RWPE2 (cell line): ENCODE results near the gene MSL3B.

ENCODE experiments used
- ATAC-seq: fragments of 200-7000 bp; cut with Tn5 transposase; 3 replicates; pipeline ENCODE4 v1.9.1; 2021; ENCODE audit warnings: low read depth
- DNase-seq: peaks from one replicate; pipeline ENCODE4 v3.0.0-alpha.2; 2020; ENCODE audit warnings: low spot score
- H3K27ac ChIP-seq: fragments of 450-650 bp; 2 replicates; pipeline ENCODE4 v1.5.1; 2017; ENCODE audit warnings: mild to moderate bottlenecking; ENCODE audit not compliant: poor library complexity, severe bottlenecking
- H3K27me3 ChIP-seq: fragments of 250-450 bp; sonication (Bioruptor Pico); 2 replicates; pipeline ENCODE4 v1.5.1; 2021; ENCODE audit warnings: mild to moderate bottlenecking, moderate library complexity; ENCODE audit not compliant: insufficient read depth, poor library complexity, severe bottlenecking
- H3K36me3 ChIP-seq: fragments of 250-450 bp; sonication (Bioruptor Pico); 2 replicates; pipeline ENCODE4 v1.5.1; 2020; ENCODE audit warnings: low read depth, mild to moderate bottlenecking, moderate library complexity
- H3K4me1 ChIP-seq: fragments of 250-450 bp; sonication (Bioruptor Pico); 2 replicates; pipeline ENCODE4 v1.5.1; 2021; ENCODE audit warnings: mild to moderate bottlenecking, moderate library complexity; ENCODE audit not compliant: insufficient read depth, poor library complexity, severe bottlenecking
- H3K4me3 ChIP-seq: fragments of 250-450 bp; sonication (Bioruptor Pico); 2 replicates; pipeline ENCODE4 v1.5.1; 2021; ENCODE audit warnings: mild to moderate bottlenecking, moderate library complexity; ENCODE audit not compliant: severe bottlenecking
- H3K9me3 ChIP-seq: fragments of 250-450 bp; sonication (Bioruptor Pico); 2 replicates; pipeline ENCODE4 v1.5.1; 2021; ENCODE audit warnings: mild to moderate bottlenecking, moderate library complexity; ENCODE audit not compliant: severe bottlenecking
- TF ChIP-seq, protein P1 (sequence below): fragments of 450-650 bp; IDR thresholded peaks from one replicate; pipeline ENCODE4 v1.5.1; 2017; ENCODE audit warnings: mild to moderate bottlenecking, moderate library complexity; ENCODE audit not compliant: poor library complexity, severe bottlenecking

MSL3B gene

GRCh38 chr2:233841183-233841582, 27.0 kb downstream of the MSL3B start:
- H3K36me3 ChIP-seq: peaks cover 100% of the 10 kb centered on the region
- H3K9me3 ChIP-seq: no peaks in the 10 kb centered on the region
- no peaks in the 10 kb centered on the region for H3K4me1 ChIP-seq
- H3K27ac ChIP-seq: no peak overlapping the region
- H3K4me3 ChIP-seq: no peak overlapping the region
- H3K27me3 ChIP-seq: no peaks in the 10 kb centered on the region
- TF ChIP-seq, protein P1, sequence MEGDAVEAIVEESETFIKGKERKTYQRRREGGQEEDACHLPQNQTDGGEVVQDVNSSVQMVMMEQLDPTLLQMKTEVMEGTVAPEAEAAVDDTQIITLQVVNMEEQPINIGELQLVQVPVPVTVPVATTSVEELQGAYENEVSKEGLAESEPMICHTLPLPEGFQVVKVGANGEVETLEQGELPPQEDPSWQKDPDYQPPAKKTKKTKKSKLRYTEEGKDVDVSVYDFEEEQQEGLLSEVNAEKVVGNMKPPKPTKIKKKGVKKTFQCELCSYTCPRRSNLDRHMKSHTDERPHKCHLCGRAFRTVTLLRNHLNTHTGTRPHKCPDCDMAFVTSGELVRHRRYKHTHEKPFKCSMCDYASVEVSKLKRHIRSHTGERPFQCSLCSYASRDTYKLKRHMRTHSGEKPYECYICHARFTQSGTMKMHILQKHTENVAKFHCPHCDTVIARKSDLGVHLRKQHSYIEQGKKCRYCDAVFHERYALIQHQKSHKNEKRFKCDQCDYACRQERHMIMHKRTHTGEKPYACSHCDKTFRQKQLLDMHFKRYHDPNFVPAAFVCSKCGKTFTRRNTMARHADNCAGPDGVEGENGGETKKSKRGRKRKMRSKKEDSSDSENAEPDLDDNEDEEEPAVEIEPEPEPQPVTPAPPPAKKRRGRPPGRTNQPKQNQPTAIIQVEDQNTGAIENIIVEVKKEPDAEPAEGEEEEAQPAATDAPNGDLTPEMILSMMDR: no peak
- ATAC-seq: no peak
- DNase-seq: no peak

- TF ChIP-seq, protein P1: no peak
These were observed 27.7 kb downstream of the MSL3B start for GRCh38 chr2:233840520-233840919.

DNA sequence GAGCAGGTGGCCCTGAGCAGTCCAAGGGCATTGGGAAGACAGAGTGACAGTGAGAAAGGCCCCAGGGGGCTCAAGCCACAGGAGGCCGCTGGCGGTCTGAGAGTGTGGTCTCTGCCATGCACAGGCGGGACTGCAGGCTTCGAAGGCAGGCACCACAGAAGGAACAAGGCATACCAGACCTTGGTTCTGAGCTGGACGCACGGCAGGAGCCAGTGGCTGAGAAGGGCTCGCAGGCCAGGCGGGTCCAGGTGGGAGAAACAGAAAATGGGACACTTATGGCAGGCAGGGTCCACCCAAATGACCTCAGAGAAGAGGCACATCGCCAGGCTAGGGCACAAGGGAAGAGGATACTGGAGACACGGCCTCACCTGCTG, 28.8 kb downstream of the MSL3B start:
- Histone ChIP-seq H3K27me3 (no peaks in the 10 kb centered on the region), H3K36me3 (peaks cover 99% of the 10 kb centered on the region), H3K4me3 (no peak overlapping the region), H3K4me1 (no peaks in the 10 kb centered on the region), H3K27ac (no peak overlapping the region), H3K9me3 (no peaks in the 10 kb centered on the region)
- DNase-seq (no peak), ATAC-seq (no peak)
- TF ChIP-seq, protein P1: no peak

More at GRCh38 chr2:233840520-233840919, 27.7 kb downstream of the MSL3B start:
- no peak for ATAC-seq
- Histone ChIP-seq H3K4me1 (no peaks in the 10 kb centered on the region), H3K9me3 (no peaks in the 10 kb centered on the region), H3K27me3 (no peaks in the 10 kb centered on the region), H3K36me3 (peaks cover 99% of the 10 kb centered on the region), H3K27ac (no peak overlapping the region), H3K4me3 (no peak overlapping the region)
- no peak for DNase-seq

DNA sequence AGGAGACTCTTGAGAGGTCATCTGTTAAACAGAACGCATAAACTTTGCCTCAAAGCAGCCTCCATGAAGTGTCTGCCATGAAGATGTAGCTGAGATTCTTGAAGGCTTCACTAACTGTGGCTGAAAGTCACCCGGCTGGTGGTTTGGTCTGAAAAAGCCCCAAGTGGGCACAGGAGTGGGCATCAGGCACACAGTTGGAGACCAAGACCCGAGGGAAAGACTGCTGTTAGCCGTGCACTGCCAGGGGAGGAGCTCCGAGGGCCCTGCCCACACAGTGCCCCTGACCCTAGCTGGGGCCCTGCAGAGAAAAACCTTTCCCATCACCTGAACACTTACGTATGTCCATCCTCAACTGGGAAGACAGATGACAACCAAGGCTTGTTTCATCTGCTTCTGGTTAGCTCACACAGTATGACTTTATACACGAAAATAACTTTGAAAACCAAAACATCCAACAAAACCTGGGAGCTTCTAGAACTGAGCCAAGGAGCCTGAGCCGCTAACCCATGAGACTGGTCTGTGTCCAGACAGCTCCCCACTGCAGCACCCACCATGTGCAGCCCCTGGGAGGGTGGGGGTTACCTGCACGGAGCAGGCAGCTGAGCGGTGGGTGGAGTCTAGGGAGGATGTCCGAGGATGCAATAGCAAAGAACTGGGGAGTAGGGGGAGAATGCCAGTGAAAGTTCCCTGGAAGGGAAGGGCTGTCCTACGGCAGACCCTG, 29.3 kb downstream of the MSL3B start:
- DNase-seq (no peak), ATAC-seq (no peak)
- H3K4me3 ChIP-seq: no peak overlapping the region
- TF ChIP-seq, protein P1: no peak
- no peaks in the 10 kb centered on the region for H3K27me3 ChIP-seq
- H3K4me1 ChIP-seq: no peaks in the 10 kb centered on the region
- H3K9me3 ChIP-seq: no peaks in the 10 kb centered on the region
- H3K36me3 ChIP-seq: peaks cover 95% of the 10 kb centered on the region
- H3K27ac ChIP-seq: no peak overlapping the region

DNA sequence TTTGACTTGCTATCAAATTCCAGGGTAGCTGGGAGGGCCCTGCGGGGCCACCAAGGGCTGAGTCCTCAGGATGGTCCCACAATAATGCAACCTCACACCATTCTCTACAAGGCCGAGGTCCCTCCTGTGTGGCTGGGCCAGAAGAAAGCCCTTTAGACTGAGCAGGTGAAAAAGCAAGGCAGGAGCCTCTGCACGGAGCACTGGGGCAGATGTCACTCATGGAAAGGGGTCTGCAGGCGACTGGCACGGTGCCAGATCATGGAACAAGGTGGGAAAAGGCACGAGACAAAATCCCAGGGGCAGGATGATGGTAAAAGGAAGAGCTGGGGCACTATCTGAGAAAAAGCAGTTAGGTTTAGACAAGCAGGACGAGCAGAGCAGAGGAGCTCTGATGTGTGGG, 29.9 kb downstream of the MSL3B start:
- no peaks in the 10 kb centered on the region for H3K27me3 ChIP-seq
- no peaks in the 10 kb centered on the region for H3K9me3 ChIP-seq
- TF ChIP-seq, protein P1: no peak
- H3K4me3 ChIP-seq: no peak overlapping the region
- DNase-seq: no peak
- ATAC-seq: no peak
- no peaks in the 10 kb centered on the region for H3K4me1 ChIP-seq
- H3K36me3 ChIP-seq: peaks cover 89% of the 10 kb centered on the region
- H3K27ac ChIP-seq: no peak overlapping the region
